Activated CD8-positive, alpha-beta memory T cell treated with anti-CD3 and anti-CD28 coated beads, Interleukin-2, amount 50 U/mL, for 24 hours (primary cell): ENCODE results near the gene SLX4IP.
"Not testable (repeated sequence)": the region's sequence is repeated elsewhere in the genome, so short reads cannot be mapped to it uniquely, and the experiment has no call there.

ENCODE experiments used
- DNase-seq: peaks from one replicate; pipeline ENCODE4 v3.0.0-alpha.2; 2020; ENCODE audit errors: extremely low read depth

SLX4IP gene

DNA sequence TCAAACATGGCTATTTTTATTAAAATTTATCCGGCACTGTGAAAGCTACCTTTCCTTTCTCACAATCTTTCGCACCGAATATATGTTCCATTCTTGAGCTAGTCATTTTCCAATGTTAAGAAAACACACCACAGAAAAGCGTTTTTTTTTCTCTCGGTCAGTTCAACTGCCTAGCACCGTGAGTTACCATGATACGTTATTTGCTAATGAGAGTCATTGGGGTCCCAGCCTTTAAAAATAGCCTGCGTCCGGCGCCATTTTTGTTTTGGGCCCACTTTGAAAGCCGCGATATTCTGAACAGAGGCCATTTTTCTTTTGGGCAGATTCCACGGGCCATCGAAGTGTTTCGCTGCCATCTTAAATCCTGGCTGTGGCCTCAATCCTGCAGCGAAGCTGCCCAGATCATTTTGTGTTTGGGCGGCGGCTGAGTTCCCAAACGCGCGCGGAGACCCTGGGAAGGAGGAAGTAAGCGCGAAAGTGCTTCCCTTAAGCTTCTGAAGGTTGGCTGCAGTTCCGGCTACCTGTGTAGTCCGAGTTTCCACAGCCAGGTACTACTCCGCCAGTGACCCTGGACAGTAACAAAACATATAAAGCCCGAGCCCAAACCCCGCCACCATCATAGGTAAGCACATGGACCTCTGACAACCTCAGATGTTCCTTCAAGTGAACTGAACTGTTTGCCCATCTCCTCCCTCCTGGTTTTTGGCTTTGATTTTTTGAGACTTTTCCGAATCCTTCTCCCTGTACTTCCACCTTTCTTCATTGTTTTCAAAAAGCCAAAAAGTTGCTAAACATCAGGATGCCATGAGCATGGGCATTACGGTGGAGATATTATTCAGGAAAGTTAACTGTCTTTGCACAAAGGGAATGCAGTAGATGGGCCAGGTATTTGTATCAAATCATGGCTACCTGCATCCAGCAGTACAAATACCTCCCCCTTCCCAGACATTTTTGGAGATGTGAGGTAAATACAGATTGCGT, at the start of gene SLX4IP:
Gene SLX4IP (plus strand): TSS at position 474 of the 981 bp plus-strand sequence. CDS start 22,900 bp downstream, outside the sequence.
- DNase-seq, result peak; percentile 70

DNA sequence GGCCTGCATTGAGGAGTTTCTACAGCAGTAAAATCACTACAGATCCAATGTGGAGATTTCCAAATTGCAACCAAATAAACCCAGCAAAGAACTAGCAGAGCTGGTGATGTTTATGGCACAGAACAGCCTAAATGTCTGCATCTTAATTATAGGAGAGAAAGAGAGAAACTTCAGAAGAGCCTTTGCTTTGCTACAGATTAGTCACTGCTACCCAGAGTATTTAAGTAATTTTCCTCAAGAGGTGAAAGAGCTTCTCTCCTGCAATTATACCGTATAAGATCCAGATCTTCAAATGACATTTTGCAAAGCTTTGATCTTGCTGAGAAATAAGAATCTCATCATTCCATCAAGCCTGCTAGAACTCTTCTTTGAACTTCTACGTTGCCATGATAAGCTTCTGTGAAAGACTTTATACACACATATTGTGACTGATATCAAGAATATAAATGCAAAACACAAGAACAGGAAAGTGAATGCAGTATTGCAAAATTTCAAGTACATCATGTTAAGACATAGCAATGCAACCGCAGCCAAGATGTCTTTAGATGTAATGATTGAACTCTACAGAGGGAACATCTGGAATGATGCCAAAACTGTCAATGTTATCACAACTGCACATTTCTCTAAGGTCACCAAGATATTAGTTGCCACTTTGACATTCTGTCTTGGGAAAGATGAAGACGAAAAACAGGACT, 49.1 kb upstream of the SLX4IP start:
- DNase-seq, result no peak

DNA sequence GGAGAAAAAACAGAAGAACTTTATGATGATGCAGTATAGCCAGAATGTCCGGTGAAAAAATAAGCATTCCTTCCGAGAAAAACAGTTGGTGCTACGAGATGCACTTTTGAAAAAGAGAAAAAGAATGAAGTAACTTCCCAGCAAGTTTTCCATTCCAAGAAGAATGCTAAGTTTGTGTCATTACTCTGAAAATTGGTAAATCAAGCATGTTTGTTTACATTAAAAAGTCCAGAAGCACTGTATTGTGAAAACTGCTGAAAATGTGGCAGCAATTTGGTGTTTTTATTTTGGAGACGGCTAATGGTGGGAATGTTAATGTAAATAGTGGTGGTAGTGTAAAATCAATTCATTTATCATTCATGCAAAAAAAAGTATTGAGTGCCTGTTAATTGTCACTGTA, 47.4 kb upstream of the SLX4IP start:
- no peak for DNase-seq

GRCh38 chr20:10388597-10388996, 46.5 kb upstream of the SLX4IP start:
- DNase-seq, result no peak

GRCh38 chr20:10390709-10391108, 44.4 kb upstream of the SLX4IP start:
- DNase-seq, result no peak

- not testable (repeated sequence) for DNase-seq
Measured at GRCh38 chr20:10394752-10395151, 40.4 kb upstream of the SLX4IP start.

- DNase-seq, result no peak
Measured at GRCh38 chr20:10398834-10399369, 36.2 kb upstream of the SLX4IP start.

- DNase-seq, result no peak
Measured at GRCh38 chr20:10402938-10403608, 32.0 kb upstream of the SLX4IP start.

DNA sequence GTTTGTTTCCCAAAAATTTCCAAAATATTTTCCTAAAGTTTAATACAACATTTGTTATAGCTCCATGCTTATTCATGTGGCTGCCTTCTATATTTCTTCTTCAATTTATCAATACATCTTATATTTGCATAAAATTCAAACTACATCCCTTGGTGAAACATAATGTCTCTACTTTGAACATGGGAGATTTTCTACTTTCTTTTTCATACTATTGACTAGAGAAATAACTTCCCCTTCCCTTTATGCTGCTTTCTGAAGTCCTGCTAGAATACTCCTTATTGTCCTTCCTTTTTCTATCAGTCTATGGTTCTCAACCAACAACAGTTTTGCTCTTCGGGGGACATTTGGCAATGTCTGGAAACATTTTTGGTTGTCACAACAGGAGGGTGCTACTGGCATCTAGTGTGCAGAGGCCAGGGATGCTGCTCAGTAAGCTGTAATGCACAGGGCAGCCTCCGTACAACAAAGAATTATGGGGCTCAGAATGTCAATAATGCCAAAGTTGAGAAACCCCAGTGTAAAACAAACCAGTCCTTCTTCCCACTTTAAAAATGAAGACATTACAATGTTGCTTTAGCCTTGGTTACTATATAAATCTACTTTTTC, 31.0 kb upstream of the SLX4IP start:
- DNase-seq, result no peak

DNA sequence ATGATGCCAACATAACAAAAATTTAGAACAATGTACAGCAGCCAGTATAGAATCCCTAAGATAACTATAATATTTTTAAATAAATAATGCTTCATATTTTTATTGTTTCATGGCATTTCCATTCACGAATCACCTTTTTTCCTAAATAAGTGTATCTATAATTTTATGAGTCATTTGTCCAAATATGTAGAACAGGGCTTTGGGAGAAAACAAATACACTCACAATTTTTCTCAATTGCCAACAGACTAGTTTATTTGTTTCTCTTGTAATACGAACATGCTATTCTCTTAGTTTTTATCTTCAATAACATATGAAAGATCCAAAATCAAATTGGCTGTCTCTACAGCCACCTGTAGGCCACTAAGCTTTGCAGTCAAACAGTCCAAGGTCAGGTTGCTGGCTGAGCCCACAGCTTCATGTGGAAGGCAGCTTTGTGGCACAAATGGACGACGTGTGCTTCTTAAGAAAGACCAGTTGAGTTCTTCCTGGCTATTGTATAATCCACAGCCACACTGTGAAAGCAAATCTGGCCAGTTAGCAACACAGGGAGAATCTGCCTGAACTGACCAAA, 30.1 kb upstream of the SLX4IP start:
- no peak for DNase-seq

GRCh38 chr20:10408108-10408813, 26.8 kb upstream of the SLX4IP start:
- no peak for DNase-seq

- DNase-seq, result no peak
Measured at GRCh38 chr20:10411673-10412072, 23.4 kb upstream of the SLX4IP start.

DNA sequence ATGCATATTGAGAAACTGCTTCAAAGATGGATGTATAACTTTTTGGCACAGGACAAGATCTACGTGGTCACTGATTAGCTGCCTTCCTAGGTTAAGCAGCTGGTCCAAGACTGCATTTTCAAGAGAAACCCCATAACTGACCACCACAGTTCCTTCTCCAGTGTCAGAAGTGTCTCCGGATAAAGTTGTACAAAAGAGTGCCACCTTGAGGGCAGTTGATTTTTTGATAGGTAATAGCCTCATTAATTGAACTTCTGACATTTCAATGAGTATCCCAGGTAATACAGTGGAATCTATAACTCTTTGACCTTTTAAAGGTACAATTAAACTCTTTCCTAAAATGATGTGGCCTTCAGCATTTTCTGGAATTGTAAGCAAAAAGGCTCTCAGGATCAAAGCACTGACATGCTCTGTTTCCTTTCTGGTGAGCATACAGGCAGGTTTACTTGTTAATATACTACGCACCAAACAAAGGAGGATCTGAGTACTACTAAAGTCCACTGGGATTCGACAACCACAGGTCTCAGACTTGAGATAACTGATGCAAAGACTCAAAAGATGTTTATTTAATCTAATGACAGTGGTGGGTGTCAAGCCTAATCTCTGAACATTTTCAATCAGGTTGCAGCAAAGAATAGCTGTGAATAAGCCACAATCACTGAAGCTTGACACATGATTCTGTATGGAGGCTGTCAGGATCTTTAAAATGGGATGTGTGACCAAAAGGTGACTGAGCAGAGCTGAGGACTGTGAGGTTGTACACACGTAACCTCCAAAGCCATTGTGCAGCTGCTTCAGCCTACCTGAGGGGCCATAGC, 22.3 kb upstream of the SLX4IP start:
- no peak for DNase-seq

DNA sequence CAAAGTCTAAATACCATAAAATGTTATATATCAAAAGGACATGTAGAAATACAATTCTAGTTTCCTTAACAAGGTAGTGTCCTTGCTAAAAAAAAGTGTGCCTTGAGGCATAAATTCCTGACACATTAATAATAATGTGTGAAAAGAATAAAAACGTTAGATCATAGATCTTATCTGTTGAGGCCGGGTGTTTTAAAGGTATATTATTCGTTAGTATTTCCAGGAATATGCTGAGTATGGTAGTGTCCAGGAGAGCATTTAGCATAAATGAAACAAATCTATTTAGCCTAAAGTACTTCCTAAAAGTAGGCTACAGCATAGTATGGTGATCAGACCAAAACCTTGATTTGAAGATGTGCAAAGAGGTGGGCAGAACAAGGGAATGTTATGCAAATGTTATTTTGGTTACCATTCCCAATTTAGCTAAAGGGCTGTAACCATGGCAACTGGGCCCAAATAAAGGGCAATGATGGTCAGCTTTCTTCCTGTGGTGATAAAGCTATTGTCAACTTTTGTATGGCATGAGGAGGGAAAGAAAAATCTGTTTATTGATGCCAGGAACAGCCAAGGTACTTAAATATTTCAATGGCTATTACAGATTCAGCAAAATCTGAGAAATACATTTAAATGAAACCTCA, 20.0 kb upstream of the SLX4IP start:
- no peak for DNase-seq

DNA sequence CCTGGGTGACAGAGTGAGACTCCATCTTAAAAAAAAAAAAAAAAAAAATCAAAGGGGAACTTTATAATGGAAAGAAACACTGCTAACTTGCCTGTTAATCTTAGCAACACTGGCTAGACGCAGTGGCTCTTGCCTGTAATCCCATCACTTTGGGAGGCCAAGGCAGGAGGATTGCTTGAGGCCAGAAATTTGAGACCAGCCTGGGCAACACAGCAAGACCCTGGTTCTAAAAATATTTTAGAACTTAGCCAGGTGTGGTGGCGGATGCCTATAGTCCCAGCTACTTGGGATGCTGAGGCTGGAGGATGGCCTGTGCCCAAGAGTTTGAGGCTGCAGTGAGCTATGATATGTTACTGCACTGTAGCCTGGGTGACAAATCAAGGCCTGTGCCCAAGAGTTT, 17.9 kb upstream of the SLX4IP start:
- DNase-seq, result not testable (repeated sequence)

GRCh38 chr20:10419550-10420133, 15.5 kb upstream of the SLX4IP start:
- DNase-seq, result no peak

DNA sequence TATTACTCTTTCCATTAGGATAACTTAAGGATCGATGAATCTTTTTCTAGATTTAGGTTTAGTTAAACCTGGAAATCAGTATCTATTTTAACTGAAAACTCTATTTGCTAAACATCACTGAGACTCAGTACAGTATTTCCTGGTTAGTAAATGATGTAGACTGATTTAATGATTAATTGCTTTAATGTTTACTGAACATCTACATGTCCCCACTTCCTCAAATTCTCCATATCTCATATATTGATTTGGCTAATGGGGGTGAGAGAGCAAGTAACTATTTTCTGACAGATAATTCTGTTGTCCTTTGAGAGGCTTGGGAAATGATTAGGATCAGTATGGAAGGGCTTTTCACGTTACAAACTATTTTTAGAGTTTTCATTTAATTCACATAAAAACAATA, 11.4 kb upstream of the SLX4IP start:
- no peak for DNase-seq

DNA sequence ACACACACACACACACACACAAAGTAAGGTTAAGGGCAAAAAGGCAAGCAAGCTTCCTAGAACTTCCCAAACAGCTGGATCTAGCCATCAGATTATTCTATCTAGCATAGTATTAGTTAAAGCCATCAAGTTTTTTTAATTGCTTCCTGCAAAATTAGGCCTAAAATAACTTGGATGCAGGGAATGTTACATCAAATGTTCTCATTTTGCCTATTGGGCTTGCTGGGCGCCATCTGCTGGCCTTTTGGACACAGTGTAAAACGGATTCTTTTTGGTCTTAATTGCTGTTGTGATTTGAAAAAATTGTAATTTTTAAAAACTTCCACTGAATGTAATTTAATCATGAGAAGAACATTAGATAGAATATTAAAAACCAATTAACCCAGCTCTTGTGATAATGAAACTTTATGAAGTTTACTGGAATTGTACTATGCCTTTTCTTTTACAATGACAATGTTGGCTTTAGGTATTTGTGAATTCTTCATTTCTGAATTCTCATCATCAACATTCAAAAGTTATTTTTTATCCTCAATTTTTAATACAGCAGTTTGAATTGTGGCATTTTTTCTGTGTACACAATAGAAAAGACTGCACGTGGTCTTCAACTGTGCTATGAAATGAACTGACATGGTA, 7.9 kb upstream of the SLX4IP start:
- DNase-seq, result no peak
